OCI-LY7 (cell line): ENCODE results near the gene LIN7A. TPM values are rescaled to one million over a fixed set of nuclear protein-coding genes. Genes with fewer than 3 reads are reported as not detected.

ENCODE experiments used
- BruUV-seq: library from RNA; stranded (reverse); fragments of 400-500 nt; replicated peaks from 2 replicates; lab custom pipeline; 2021; lab: Mats Ljungman, UMichigan
- CTCF ChIA-PET: fragments of 300-600 bp; sonication (Branson Sonifier 250); formaldehyde crosslinking; loops from one replicate; lab custom pipeline; 2022; ENCODE audit warnings: antibody characterized with exemption; ENCODE audit not compliant: unreplicated experiment; lab: Charles Lee
- POLR2A ChIA-PET: fragments of 300-600 bp; sonication (Branson Sonifier 250); formaldehyde crosslinking; loops from one replicate; lab custom pipeline; 2022; ENCODE audit warnings: antibody characterized with exemption; lab: Charles Lee
- DNase-seq: peaks from one replicate; pipeline ENCODE4 v3.0.0-alpha.2; 2015; ENCODE audit warnings: low spot score
- H2AFZ ChIP-seq: fragments of 200-600 bp; sonication (generic), shearing (Covaris generic); 2 replicates; pipeline ENCODE4 v1.6.1; 2014; ENCODE audit warnings: mild to moderate bottlenecking, antibody characterized with exemption, low read length, moderate library complexity
- H3K27ac ChIP-seq: fragments of 200-600 bp; sonication (generic); 2 replicates; pipeline ENCODE4 v1.5.1; 2014; ENCODE audit warnings: mixed run types, low read depth, mild to moderate bottlenecking, moderate library complexity, low read length, inconsistent platforms; ENCODE audit not compliant: poor library complexity, severe bottlenecking
- H3K36me3 ChIP-seq: fragments of 200-600 bp; sonication (generic); 2 replicates; pipeline ENCODE4 v1.6.1; 2014; ENCODE audit warnings: mild to moderate bottlenecking, antibody characterized with exemption, low read length, moderate library complexity, mixed read lengths; ENCODE audit not compliant: insufficient read depth
- H3K4me1 ChIP-seq: fragments of 200-600 bp; sonication (generic); 2 replicates; pipeline ENCODE4 v1.5.1; 2014; ENCODE audit warnings: mild to moderate bottlenecking, low read length; ENCODE audit not compliant: insufficient read depth, poor library complexity, severe bottlenecking
- H3K4me2 ChIP-seq: fragments of 200-600 bp; sonication (generic); 2 replicates; pipeline ENCODE4 v1.6.1; 2014; ENCODE audit warnings: mild to moderate bottlenecking, low read length
- H3K4me3 ChIP-seq: fragments of 200-600 bp; sonication (generic); 2 replicates; pipeline ENCODE4 v1.5.1; 2014; ENCODE audit warnings: mild to moderate bottlenecking, low read depth, low read length; ENCODE audit not compliant: poor library complexity, severe bottlenecking
- H3K79me2 ChIP-seq: fragments of 200-600 bp; sonication (generic); 2 replicates; pipeline ENCODE4 v1.6.1; 2016; ENCODE audit warnings: low read depth, mild to moderate bottlenecking, low read length, moderate library complexity, mixed read lengths; ENCODE audit not compliant: insufficient read depth
- H3K9me2 ChIP-seq: fragments of 200-600 bp; sonication (generic); 2 replicates; pipeline ENCODE4 v1.6.1; 2016; ENCODE audit warnings: mild to moderate bottlenecking, low read length, mixed read lengths; ENCODE audit not compliant: insufficient read depth
- H3K9me3 ChIP-seq: fragments of 200-600 bp; sonication (generic); 2 replicates; pipeline ENCODE4 v1.6.1; 2014; ENCODE audit warnings: mild to moderate bottlenecking, mixed run types, low read length, mixed read lengths
- H4K20me1 ChIP-seq: fragments of 200-600 bp; sonication (generic); 2 replicates; pipeline ENCODE4 v1.6.1; 2014; ENCODE audit warnings: mild to moderate bottlenecking, antibody characterized with exemption, low read length, moderate library complexity, mixed read lengths; ENCODE audit not compliant: insufficient read depth
- EZH2phosphoT487 ChIP-seq: fragments of 200-600 bp; sonication (generic); IDR thresholded peaks from 2 replicates; pipeline ENCODE4 v1.6.1; 2018; ENCODE audit warnings: low read depth, borderline replicate concordance, mild to moderate bottlenecking, mixed run types, antibody characterized with exemption, low read length, moderate library complexity, mixed read lengths
- intact Hi-C: fragments of 100-400 bp; cut with micrococcal nuclease; formaldehyde crosslinking; loops from one replicate; pipeline ENCODE4 v1.10.0; 2022; ENCODE audit not compliant: unreplicated experiment
- total RNA-seq, 2 experiments: library from RNA; depleted of rRNA in 1 of 2; stranded (reverse); fragments of >200 nt in 1 of 2; shearing (Covaris generic) in 1 of 2; gene quantifications; 2 replicates each; pipeline ENCODE4 v1.2.3, GENCODE V29; 2014 to 2022
- TF ChIP-seq, protein P1 (sequence below): fragments of 200-600 bp; sonication (generic); conservative IDR thresholded peaks from 2 replicates; pipeline ENCODE4 v1.5.1; 2014; ENCODE audit warnings: mild to moderate bottlenecking, antibody characterized with exemption, low read length, moderate library complexity, mixed read lengths

The LIN7A gene
- total RNA-seq, 2 experiments from 2014 or later = 0.61 TPM; not detected in 1

DNA sequence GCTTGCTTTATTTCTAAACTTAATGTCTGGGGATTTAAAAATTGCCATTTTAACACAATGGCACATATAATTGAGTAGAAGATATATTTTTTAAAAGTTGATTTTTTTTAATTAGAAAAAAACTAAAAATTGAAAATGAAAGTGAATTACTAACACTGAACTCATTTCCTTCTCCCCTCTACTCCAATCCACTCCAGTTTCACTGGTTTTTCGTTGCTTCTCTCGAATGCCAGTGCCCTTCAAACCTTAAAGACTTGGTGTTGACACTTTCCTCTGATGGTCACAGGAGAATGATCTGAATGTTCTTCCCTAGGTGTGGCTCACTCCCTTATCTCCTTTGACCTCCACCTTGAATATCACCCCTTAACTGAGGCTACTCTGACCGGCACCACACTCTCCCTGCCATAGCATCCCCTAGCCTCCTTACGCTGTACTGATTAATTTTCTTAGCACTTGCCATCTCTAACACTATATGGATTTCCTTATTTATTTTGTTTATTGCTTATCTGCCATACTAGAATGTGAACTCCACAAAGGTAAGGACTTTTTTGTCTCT is 107.1 kb downstream of the LIN7A start:
- H3K27ac ChIP-seq = no peak overlapping the region
- H3K9me3 ChIP-seq = no peaks in the 10 kb centered on the region
- ChIA-PET CTCF (no interaction called here), POLR2A (interaction anchor here (0.5 kb wide), 1 partner anchor 10 kb away, joined by 19 read pairs; no protein-coding TSS in a partner anchor)
- DNase-seq = no peak
- no peak overlapping the region for H2AFZ ChIP-seq
- no peak for TF ChIP-seq EZH2phosphoT487
- TF ChIP-seq, protein P1, sequence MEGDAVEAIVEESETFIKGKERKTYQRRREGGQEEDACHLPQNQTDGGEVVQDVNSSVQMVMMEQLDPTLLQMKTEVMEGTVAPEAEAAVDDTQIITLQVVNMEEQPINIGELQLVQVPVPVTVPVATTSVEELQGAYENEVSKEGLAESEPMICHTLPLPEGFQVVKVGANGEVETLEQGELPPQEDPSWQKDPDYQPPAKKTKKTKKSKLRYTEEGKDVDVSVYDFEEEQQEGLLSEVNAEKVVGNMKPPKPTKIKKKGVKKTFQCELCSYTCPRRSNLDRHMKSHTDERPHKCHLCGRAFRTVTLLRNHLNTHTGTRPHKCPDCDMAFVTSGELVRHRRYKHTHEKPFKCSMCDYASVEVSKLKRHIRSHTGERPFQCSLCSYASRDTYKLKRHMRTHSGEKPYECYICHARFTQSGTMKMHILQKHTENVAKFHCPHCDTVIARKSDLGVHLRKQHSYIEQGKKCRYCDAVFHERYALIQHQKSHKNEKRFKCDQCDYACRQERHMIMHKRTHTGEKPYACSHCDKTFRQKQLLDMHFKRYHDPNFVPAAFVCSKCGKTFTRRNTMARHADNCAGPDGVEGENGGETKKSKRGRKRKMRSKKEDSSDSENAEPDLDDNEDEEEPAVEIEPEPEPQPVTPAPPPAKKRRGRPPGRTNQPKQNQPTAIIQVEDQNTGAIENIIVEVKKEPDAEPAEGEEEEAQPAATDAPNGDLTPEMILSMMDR = no peak
- H4K20me1 ChIP-seq = no peaks in the 10 kb centered on the region
- BruUV-seq = no TSS peak
- H3K36me3 ChIP-seq = no peaks in the 10 kb centered on the region
- H3K79me2 ChIP-seq = no peaks in the 10 kb centered on the region
- H3K4me3 ChIP-seq = no peak overlapping the region
- no peak overlapping the region for H3K4me2 ChIP-seq
- H3K9me2 ChIP-seq = 0 out of 2 replicates have a peak, but pooled peaks cover 5% of the 10 kb centered on the region
- intact Hi-C loops = no loop called here
- H3K4me1 ChIP-seq = no peaks in the 10 kb centered on the region

DNA sequence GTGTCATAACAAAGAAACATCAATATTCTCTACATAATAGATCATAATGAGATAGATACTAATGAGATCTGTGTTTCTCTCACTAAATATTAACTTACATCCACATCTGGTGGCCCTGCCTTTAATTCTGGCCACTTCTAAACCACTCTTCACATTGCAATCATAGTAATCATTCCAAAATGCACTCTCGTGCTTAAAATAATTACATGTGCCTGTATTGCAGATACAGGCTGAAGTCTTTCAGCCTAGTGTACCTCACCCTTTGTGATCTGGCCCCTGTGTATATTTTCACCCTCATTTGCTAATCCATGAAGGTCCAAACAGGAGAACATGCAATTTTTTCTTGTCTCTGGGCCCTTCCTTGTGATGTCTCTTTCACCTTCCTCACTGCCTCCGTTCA is 108.0 kb downstream of the LIN7A start:
- no peaks in the 10 kb centered on the region for H3K79me2 ChIP-seq
- no peak for TF ChIP-seq EZH2phosphoT487
- TF ChIP-seq, protein P1 = no peak
- DNase-seq = no peak

DNA sequence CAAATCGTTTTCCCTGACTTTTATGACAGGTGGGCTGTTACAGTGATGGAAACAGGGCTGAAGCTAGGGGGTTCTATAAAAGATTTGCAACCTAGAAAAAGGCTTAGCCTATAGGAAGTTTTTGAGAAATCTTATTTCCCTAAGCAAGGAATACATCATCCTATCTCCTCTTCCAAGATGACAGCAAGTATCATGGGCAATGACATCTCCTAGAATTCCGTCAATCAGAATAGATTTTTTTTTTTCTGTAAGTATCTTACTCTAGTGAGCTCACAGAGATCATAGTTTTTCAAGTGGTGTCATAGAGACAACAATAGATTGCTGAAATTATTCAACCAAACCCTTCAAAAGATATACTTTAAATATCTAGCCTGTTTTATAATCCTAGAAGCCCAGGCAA is 112.2 kb downstream of the LIN7A start:
- no peaks in the 10 kb centered on the region for H3K36me3 ChIP-seq
- no TSS peak for BruUV-seq
- CTCF ChIA-PET = no interaction called here
- DNase-seq = no peak
- H4K20me1 ChIP-seq = no peaks in the 10 kb centered on the region
- no peaks in the 10 kb centered on the region for H3K79me2 ChIP-seq
- H3K9me3 ChIP-seq = no peaks in the 10 kb centered on the region; the same call in 1 of the 2 replicates
- H2AFZ ChIP-seq = no peak overlapping the region
- no peak overlapping the region for H3K27ac ChIP-seq
- POLR2A ChIA-PET = interaction anchor here (1.0 to 1.4 kb wide), 2 partner anchors 10 to 14 kb away, joined by 4 to 5 read pairs; no protein-coding TSS in a partner anchor
- no peak overlapping the region for H3K4me3 ChIP-seq
- H3K9me2 ChIP-seq = no peaks in the 10 kb centered on the region
- peaks cover 22% of the 10 kb centered on the region for H3K4me1 ChIP-seq
- no peak overlapping the region for H3K4me2 ChIP-seq
- intact Hi-C loops = no loop called here
- TF ChIP-seq, protein P1 = no peak
- TF ChIP-seq EZH2phosphoT487 = no peak

More for the DNA sequence above, 108.0 kb downstream of the LIN7A start:
- CTCF ChIA-PET = no interaction called here
- intact Hi-C loops = no loop called here
- no peaks in the 10 kb centered on the region for H3K36me3 ChIP-seq
- no peaks in the 10 kb centered on the region for H4K20me1 ChIP-seq
- H2AFZ ChIP-seq = no peak overlapping the region
- H3K9me3 ChIP-seq = no peaks in the 10 kb centered on the region
- POLR2A ChIA-PET = interaction anchor here (0.6 kb wide), 1 partner anchor 322 kb away, joined by 4 read pairs; no protein-coding TSS in a partner anchor
- H3K4me1 ChIP-seq = no peaks in the 10 kb centered on the region
- no peak overlapping the region for H3K27ac ChIP-seq
- H3K4me2 ChIP-seq = no peak overlapping the region
- H3K9me2 ChIP-seq = 0 out of 2 replicates have a peak, but pooled peaks cover 5% of the 10 kb centered on the region
- H3K4me3 ChIP-seq = no peak overlapping the region
- no TSS peak for BruUV-seq
